ENCODE data around the gene MYOM1. TPM values are rescaled to one million over a fixed set of nuclear protein-coding genes. Genes with fewer than 3 reads are reported as not detected.

MYOM1 gene
- total RNA-seq, 1 donor from 2014 or later, result 661 TPM

GRCh38 chr18:3157606-3158005 is 62.2 kb downstream of the MYOM1 start:
- no peaks in the 10 kb centered on the region for H3K9me3 ChIP-seq (ENCODE audit: control insufficient read depth in 3 of 3, low read length in 3 of 3)
- no peaks in the 10 kb centered on the region for H3K27me3 ChIP-seq (ENCODE audit: control insufficient read depth in 3 of 3, insufficient read depth in 3 of 3, low read length in 3 of 3)
- no peak overlapping the region for H3K9ac ChIP-seq (ENCODE audit: low read depth in 1 of 3, low read length in 3 of 3)
- no peak overlapping the region for H3K4me3 ChIP-seq (ENCODE audit: low read length in 3 of 3)
- no peak overlapping the region for H3K27ac ChIP-seq (ENCODE audit: low read depth, low read length)
- H3K4me1 ChIP-seq (ENCODE audit: control insufficient read depth in 3 of 3, insufficient read depth in 3 of 3, low read length in 3 of 3), result peaks cover 5 to 16% (median 15%) of the 10 kb centered on the region in 3 donors
- H3K36me3 ChIP-seq (ENCODE audit: control insufficient read depth in 3 of 3, insufficient read depth in 3 of 3, low read length in 3 of 3), result peaks cover 39 to 73% (median 50%) of the 10 kb centered on the region in 3 donors

DNA sequence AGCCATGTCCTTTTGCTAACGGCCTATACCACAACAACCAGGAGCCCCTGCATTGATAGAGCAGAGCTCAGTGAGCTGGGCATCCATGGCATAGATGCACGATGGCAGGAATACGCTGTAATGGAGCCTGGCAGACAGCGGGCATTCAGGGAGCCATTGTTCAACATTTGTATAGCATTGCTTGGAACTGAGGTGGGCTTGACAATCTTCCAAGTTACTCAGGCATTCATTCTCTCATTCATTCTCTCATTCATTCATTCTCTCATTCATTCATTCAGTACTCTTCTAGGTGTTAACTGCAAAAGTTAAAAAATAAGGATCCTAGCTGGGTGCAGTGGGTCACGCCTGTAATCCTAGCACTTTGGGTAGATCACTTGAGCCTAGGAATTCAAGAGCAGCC is 62.7 kb downstream of the MYOM1 start:
- no peak overlapping the region for H3K27ac ChIP-seq (ENCODE audit: low read depth, low read length)
- peaks cover 39 to 68% (median 46%) of the 10 kb centered on the region in 3 donors for H3K36me3 ChIP-seq (ENCODE audit: control insufficient read depth in 3 of 3, insufficient read depth in 3 of 3, low read length in 3 of 3)
- H3K4me1 ChIP-seq (ENCODE audit: control insufficient read depth in 3 of 3, insufficient read depth in 3 of 3, low read length in 3 of 3), result peaks cover 5 to 16% (median 15%) of the 10 kb centered on the region in 3 donors

DNA sequence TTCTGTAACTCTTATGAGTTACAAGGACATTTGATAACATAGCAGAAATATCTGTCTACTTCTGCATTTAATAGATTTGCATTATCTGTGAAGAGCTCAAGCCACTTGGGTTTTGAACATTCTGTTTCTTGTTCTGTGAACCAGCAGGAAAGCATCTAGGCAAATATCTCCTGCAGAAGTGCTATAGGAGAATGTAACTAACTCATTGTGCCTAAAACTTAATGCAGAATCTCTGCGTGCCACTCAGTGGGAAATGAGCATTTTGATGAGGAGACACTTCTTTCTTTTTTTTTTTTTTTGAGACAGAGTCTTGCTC is 63.5 kb downstream of the MYOM1 start:
- Histone ChIP-seq H3K27ac (ENCODE audit: low read depth, low read length) (peak overlapping the region; percentile 69), H3K36me3 (ENCODE audit: control insufficient read depth in 3 of 3, insufficient read depth in 3 of 3, low read length in 3 of 3) (peaks cover 38 to 67% (median 38%) of the 10 kb centered on the region in 3 donors), H3K4me1 (ENCODE audit: control insufficient read depth in 3 of 3, insufficient read depth in 3 of 3, low read length in 3 of 3) (peaks cover 5 to 16% (median 15%) of the 10 kb centered on the region in 3 donors), H3K4me3 (ENCODE audit: low read length in 3 of 3) (no peak overlapping the region), H3K27me3 (ENCODE audit: control insufficient read depth in 3 of 3, insufficient read depth in 3 of 3, low read length in 3 of 3) (no peaks in the 10 kb centered on the region), H3K9ac (ENCODE audit: low read depth in 1 of 3, low read length in 3 of 3) (no peak overlapping the region), H3K9me3 (ENCODE audit: control insufficient read depth in 3 of 3, low read length in 3 of 3) (no peaks in the 10 kb centered on the region)

More for the DNA sequence above, 62.7 kb downstream of the MYOM1 start:
- Histone ChIP-seq H3K9me3 (ENCODE audit: control insufficient read depth in 3 of 3, low read length in 3 of 3) (no peaks in the 10 kb centered on the region), H3K27me3 (ENCODE audit: control insufficient read depth in 3 of 3, insufficient read depth in 3 of 3, low read length in 3 of 3) (no peaks in the 10 kb centered on the region), H3K9ac (ENCODE audit: low read depth in 1 of 3, low read length in 3 of 3) (no peak overlapping the region), H3K4me3 (ENCODE audit: low read length in 3 of 3) (no peak overlapping the region)

DNA sequence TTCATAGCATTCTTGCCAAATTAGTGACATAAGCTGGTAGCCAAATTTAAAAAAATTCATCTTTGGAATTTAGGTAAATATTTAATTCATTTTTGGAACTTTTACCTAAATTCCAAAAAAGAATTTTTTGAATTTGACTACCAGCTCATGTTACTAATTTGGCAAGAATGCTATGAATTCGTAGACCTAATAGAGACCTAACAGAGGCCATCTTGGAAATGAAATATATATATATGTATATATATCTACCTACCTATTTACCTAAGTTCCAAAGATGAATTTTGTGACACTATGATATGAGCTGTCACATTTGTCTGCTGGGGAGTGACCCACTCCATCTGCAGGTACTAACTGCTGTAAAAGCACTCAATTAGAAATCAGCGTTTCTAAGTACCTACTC is 65.6 kb downstream of the MYOM1 start:
- H3K4me3 ChIP-seq (ENCODE audit: low read length in 3 of 3), result no peak overlapping the region
- H3K36me3 ChIP-seq (ENCODE audit: control insufficient read depth in 3 of 3, insufficient read depth in 3 of 3, low read length in 3 of 3), result peaks cover 30 to 56% (median 38%) of the 10 kb centered on the region in 3 donors
- H3K9me3 ChIP-seq (ENCODE audit: control insufficient read depth in 3 of 3, low read length in 3 of 3), result no peaks in the 10 kb centered on the region
- peaks cover 5 to 16% (median 15%) of the 10 kb centered on the region in 3 donors for H3K4me1 ChIP-seq (ENCODE audit: control insufficient read depth in 3 of 3, insufficient read depth in 3 of 3, low read length in 3 of 3)
- no peak overlapping the region for H3K27ac ChIP-seq (ENCODE audit: low read depth, low read length)
- no peaks in the 10 kb centered on the region for H3K27me3 ChIP-seq (ENCODE audit: control insufficient read depth in 3 of 3, insufficient read depth in 3 of 3, low read length in 3 of 3)
- H3K9ac ChIP-seq (ENCODE audit: low read depth in 1 of 3, low read length in 3 of 3), result no peak overlapping the region

- peak overlapping the region; percentile 18 for H3K27ac ChIP-seq (ENCODE audit: low read depth, low read length)
- H3K4me1 ChIP-seq (ENCODE audit: control insufficient read depth in 3 of 3, insufficient read depth in 3 of 3, low read length in 3 of 3), result peaks cover 5 to 16% (median 15%) of the 10 kb centered on the region in 3 donors
- no peaks in the 10 kb centered on the region for H3K27me3 ChIP-seq (ENCODE audit: control insufficient read depth in 3 of 3, insufficient read depth in 3 of 3, low read length in 3 of 3)
- no peaks in the 10 kb centered on the region for H3K9me3 ChIP-seq (ENCODE audit: control insufficient read depth in 3 of 3, low read length in 3 of 3)
- H3K36me3 ChIP-seq (ENCODE audit: control insufficient read depth in 3 of 3, insufficient read depth in 3 of 3, low read length in 3 of 3), result peaks cover 30 to 57% (median 41%) of the 10 kb centered on the region in 3 donors
- H3K4me3 ChIP-seq (ENCODE audit: low read length in 3 of 3), result no peak overlapping the region
- H3K9ac ChIP-seq (ENCODE audit: low read depth in 1 of 3, low read length in 3 of 3), result no peak overlapping the region
These were observed 66.6 kb downstream of the MYOM1 start for GRCh38 chr18:3153107-3153704.

DNA sequence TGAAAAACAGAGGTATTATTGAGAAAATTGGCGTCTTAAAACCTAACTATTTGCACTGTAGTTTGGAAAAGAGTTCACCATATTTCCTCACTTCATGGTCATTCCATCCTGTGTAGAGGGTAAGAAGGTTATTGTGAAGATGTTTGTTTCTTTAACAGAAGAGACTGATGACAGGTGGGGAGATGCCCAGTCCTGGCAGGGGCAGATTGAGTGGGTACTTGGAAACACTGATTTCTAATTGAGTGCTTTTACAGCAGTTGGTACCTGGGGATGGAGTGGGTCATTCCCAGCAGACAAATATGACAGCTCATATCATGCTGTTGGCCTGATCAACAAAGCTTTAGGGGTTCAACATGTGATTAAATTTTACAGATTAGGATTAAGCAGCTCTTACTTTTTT is 67.5 kb downstream of the MYOM1 start:
- peaks cover 5 to 16% (median 15%) of the 10 kb centered on the region in 3 donors for H3K4me1 ChIP-seq (ENCODE audit: control insufficient read depth in 3 of 3, insufficient read depth in 3 of 3, low read length in 3 of 3)
- no peak overlapping the region for H3K4me3 ChIP-seq (ENCODE audit: low read length in 3 of 3)
- H3K9me3 ChIP-seq (ENCODE audit: control insufficient read depth in 3 of 3, low read length in 3 of 3), result no peaks in the 10 kb centered on the region
- H3K9ac ChIP-seq (ENCODE audit: low read depth in 1 of 3, low read length in 3 of 3), result no peak overlapping the region
- H3K27me3 ChIP-seq (ENCODE audit: control insufficient read depth in 3 of 3, insufficient read depth in 3 of 3, low read length in 3 of 3), result no peaks in the 10 kb centered on the region
- peaks cover 31 to 59% (median 45%) of the 10 kb centered on the region in 3 donors for H3K36me3 ChIP-seq (ENCODE audit: control insufficient read depth in 3 of 3, insufficient read depth in 3 of 3, low read length in 3 of 3)
- no peak overlapping the region for H3K27ac ChIP-seq (ENCODE audit: low read depth, low read length)

DNA sequence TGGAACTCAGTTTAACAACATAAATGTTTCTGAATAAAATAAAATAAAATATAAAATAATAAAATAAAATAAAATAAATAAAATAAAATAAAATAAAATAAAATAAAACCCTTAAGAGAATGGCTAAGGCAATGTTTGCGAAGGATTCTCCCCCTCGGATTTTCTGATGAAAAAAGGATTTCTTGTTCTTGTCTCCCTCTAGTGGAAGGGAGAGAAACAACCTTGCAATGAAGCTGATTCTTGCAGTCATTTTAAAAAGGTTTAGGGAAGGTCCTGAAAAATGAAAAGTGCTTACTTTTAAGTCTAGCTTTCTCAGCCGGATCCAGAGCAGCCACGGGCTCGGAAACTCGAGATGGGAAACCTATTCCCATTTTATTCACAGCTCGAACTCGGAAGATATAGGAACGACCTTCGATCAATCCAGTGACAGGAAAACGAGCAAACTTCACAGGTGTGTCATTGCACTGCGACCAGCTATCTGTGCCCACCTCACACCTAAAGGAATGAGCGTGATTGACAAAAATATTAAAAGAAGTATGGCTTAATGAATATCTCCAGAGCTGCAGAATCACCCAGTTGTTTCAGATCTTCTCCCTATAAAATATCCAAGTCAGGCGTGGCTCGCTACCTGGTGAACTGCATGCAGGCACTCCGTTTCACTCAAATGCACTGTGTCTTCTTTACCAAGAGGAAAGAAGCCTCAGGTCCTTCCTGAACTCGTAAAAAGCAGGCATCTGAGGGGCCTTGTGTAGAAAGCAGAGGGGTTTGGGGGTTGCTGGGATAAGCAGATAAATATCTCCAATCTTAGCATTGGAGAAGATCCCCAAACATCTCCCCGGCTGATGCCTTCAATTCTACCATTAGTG is 68.1 kb downstream of the MYOM1 start:
- H3K4me1 ChIP-seq (ENCODE audit: control insufficient read depth in 3 of 3, insufficient read depth in 3 of 3, low read length in 3 of 3), result peaks cover 2 to 12% (median 11%) of the 10 kb centered on the region in 3 donors
- no peak overlapping the region for H3K9ac ChIP-seq (ENCODE audit: low read depth in 1 of 3, low read length in 3 of 3)
- no peak overlapping the region for H3K4me3 ChIP-seq (ENCODE audit: low read length in 3 of 3)
- peaks cover 27 to 55% (median 41%) of the 10 kb centered on the region in 3 donors for H3K36me3 ChIP-seq (ENCODE audit: control insufficient read depth in 3 of 3, insufficient read depth in 3 of 3, low read length in 3 of 3)
- H3K27ac ChIP-seq (ENCODE audit: low read depth, low read length), result no peak overlapping the region
- H3K9me3 ChIP-seq (ENCODE audit: control insufficient read depth in 3 of 3, low read length in 3 of 3), result no peaks in the 10 kb centered on the region
- H3K27me3 ChIP-seq (ENCODE audit: control insufficient read depth in 3 of 3, insufficient read depth in 3 of 3, low read length in 3 of 3), result no peaks in the 10 kb centered on the region

DNA sequence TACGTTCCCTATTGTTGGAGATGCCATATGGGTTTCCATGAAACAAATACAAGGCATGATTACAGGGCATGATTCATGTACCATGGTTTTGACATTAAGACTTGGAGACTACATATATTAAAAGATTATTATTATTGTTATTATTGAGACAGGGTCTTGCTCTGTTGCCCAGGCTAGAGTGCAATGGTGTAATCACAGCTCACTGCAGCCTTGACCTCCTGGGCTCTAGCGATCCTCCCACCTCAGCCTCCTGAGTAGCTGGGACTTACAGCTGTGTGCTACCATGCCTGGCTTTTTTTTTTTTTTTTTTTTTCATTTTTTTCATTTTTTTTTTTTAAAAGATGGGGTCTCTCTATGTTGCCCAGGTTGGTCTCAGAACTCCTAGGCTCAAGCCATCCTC is 69.1 kb downstream of the MYOM1 start:
- Histone ChIP-seq H3K9me3 (ENCODE audit: control insufficient read depth in 3 of 3, low read length in 3 of 3) (no peaks in the 10 kb centered on the region), H3K9ac (ENCODE audit: low read depth in 1 of 3, low read length in 3 of 3) (no peak overlapping the region), H3K27me3 (ENCODE audit: control insufficient read depth in 3 of 3, insufficient read depth in 3 of 3, low read length in 3 of 3) (no peaks in the 10 kb centered on the region), H3K27ac (ENCODE audit: low read depth, low read length) (no peak overlapping the region), H3K4me3 (ENCODE audit: low read length in 3 of 3) (no peak overlapping the region), H3K36me3 (ENCODE audit: control insufficient read depth in 3 of 3, insufficient read depth in 3 of 3, low read length in 3 of 3) (peaks cover 27 to 51% (median 40%) of the 10 kb centered on the region in 3 donors), H3K4me1 (ENCODE audit: control insufficient read depth in 3 of 3, insufficient read depth in 3 of 3, low read length in 3 of 3) (peaks cover 0 to 6% (median 3%) of the 10 kb centered on the region in 3 donors)

DNA sequence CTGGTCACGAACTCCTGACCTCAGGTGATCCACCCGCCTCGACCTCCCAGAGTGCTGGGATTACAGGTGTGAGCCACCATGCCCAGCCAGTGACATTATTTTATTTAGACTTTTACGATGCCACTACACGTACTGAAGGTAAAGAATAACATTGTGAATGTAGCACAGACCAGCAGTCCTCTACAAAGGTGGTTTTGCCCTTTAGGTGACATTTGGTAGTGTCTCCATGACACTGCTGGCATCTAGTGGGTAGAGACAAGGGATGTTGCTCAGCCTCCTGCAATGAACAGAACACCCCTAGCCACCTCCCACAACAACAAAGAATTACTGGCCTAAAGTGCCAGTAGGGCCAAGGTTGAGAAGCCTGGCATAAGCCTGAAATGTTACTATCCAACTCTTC is 69.5 kb downstream of the MYOM1 start:
- Histone ChIP-seq H3K4me3 (ENCODE audit: low read length in 3 of 3) (no peak overlapping the region), H3K9ac (ENCODE audit: low read depth in 1 of 3, low read length in 3 of 3) (no peak overlapping the region), H3K9me3 (ENCODE audit: control insufficient read depth in 3 of 3, low read length in 3 of 3) (no peaks in the 10 kb centered on the region), H3K36me3 (ENCODE audit: control insufficient read depth in 3 of 3, insufficient read depth in 3 of 3, low read length in 3 of 3) (peaks cover 27 to 49% (median 37%) of the 10 kb centered on the region in 3 donors), H3K4me1 (ENCODE audit: control insufficient read depth in 3 of 3, insufficient read depth in 3 of 3, low read length in 3 of 3) (peaks cover 0 to 5% (median 3%) of the 10 kb centered on the region in 3 donors), H3K27ac (ENCODE audit: low read depth, low read length) (no peak overlapping the region), H3K27me3 (ENCODE audit: control insufficient read depth in 3 of 3, insufficient read depth in 3 of 3, low read length in 3 of 3) (no peaks in the 10 kb centered on the region)

- Histone ChIP-seq H3K27me3 (ENCODE audit: control insufficient read depth in 3 of 3, insufficient read depth in 3 of 3, low read length in 3 of 3) (no peaks in the 10 kb centered on the region), H3K4me1 (ENCODE audit: control insufficient read depth in 3 of 3, insufficient read depth in 3 of 3, low read length in 3 of 3) (peaks cover 0 to 3% (median 0%) of the 10 kb centered on the region in 3 donors), H3K9me3 (ENCODE audit: control insufficient read depth in 3 of 3, low read length in 3 of 3) (no peaks in the 10 kb centered on the region), H3K27ac (ENCODE audit: low read depth, low read length) (peak overlapping the region; percentile 13), H3K4me3 (ENCODE audit: low read length in 3 of 3) (no peak overlapping the region), H3K36me3 (ENCODE audit: control insufficient read depth in 3 of 3, insufficient read depth in 3 of 3, low read length in 3 of 3) (peaks cover 20 to 40% (median 29%) of the 10 kb centered on the region in 3 donors), H3K9ac (ENCODE audit: low read depth in 1 of 3, low read length in 3 of 3) (no peak overlapping the region)
These were observed 70.7 kb downstream of the MYOM1 start for GRCh38 chr18:3148930-3149535.
